HG03045 (cell line): ENCODE results near the gene ARG1.
"Not testable (repeated sequence)": the region's sequence is repeated elsewhere in the genome, so short reads cannot be mapped to it uniquely, and the experiment has no call there.

Experiments used
- ATAC-seq: cut with Tn5 transposase; IDR thresholded peaks from one replicate; pipeline ENCODE4 v1.9.1; 2021; ENCODE audit warnings: mild to moderate bottlenecking, moderate library complexity; ENCODE audit not compliant: unreplicated experiment

Gene ARG1

DNA sequence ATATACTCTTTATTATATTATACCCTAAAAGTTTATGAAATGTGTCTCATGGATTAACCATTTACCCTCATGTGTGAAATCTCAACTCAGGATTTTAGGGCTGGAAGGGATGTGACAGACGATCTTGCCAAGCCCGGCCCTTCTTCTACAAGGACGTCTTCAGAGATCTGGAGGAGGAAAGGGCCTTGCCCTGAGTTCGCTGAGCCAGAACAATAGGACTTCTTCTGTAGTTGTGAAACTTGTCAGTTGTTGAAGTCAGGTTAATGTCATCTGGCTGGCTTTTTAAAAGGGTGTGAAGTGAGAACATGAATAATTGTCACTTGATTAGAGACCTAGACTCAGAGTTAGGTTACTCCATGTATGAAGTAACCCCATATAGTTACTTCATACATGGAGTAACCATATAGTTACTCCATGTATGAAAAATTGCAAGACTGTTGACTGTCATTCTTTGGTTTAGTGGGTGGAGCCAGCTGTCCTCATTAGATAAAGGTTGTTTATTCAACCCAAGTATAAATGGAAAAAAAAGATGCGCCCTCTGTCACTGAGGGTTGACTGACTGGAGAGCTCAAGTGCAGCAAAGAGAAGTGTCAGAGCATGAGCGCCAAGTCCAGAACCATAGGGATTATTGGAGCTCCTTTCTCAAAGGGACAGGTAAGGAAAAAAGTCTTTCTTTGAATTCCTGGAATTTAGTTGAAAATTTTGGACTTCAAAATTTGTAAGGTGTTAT, at the start of gene ARG1:
Gene ARG1 (plus strand): TSS at position 541 of the 730 bp plus-strand sequence. CDS start 57 bp downstream, at position 598.
- no peak for ATAC-seq

DNA sequence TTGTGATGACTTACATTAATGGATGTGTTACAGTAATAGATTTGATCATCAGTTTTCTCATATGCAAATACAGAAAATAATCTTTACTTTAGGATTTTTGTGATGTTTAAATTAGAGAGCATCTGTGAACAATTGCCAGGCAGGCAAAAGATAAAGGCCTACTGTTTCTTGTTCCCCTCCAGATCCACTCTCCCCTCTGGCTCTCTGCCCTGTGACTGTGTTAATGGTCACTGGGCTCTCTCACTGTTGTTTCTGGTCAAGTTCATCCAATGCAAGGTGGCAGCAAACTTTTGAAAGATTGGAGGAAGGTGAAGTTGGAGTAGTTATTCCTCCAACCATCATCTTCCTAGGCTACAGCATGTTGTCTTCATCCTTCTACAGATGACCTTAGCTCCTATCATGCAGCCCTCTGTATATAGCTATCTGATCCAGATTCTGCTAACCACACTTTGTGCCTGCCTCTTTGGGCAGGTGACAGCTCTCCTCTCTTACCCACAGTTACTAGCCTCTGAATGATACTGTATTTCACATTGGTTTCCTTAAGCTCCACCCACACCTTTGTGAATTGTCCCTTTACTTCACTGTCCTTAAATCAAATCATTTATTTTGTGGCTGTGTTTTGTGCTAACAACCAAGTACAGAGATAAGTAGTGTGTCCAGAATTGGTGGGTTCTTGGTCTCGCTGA, 48.9 kb upstream of the ARG1 start:
- no peak for ATAC-seq

GRCh38 chr6:131524695-131525336, 48.2 kb upstream of the ARG1 start:
- no peak for ATAC-seq

- ATAC-seq = not testable (repeated sequence)
Observed at GRCh38 chr6:131530936-131531335, 42.1 kb upstream of the ARG1 start.

DNA sequence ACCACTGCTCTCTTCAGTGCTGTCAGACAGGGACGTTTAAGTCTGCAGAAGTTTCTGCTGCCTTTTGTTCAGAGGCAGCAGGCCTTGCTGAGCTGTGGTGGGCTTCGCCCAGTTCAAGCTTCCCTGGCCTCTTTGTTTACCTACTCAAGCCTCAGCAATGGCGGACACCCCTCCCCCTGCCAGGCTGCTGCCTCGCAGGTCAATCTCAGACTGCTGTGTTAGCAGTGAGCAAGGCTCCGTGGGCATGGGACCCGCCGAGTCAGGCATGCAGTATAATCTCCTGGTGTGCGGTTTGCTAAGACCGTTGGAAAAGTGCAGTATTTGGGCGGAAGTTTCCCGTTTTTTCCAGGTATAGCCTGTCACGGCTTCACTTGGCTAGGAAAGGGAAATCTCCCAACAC, 41.3 kb upstream of the ARG1 start:
- not testable (repeated sequence) for ATAC-seq

DNA sequence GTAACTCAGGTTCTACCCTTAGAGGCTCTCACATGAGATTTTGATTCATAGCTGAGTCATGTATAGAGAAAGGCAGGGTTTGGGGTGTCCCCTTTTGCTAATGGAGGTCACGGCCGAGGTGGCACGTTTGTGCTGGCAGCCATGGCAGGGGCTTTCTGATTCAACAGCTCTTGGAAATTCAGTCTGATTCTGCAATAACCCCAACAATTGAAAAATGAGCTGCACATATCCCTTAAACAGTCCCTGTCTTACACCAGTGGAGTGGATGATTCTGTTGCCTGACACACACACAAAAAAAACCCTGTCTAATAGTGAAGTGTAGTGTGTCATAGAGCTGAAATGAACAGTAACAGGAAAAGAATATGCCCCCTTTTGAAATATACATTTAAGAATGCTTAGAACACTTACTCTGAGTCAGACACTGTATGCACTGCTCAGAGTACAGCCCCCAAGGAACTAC, 40.4 kb upstream of the ARG1 start:
- peak; percentile 59 for ATAC-seq

DNA sequence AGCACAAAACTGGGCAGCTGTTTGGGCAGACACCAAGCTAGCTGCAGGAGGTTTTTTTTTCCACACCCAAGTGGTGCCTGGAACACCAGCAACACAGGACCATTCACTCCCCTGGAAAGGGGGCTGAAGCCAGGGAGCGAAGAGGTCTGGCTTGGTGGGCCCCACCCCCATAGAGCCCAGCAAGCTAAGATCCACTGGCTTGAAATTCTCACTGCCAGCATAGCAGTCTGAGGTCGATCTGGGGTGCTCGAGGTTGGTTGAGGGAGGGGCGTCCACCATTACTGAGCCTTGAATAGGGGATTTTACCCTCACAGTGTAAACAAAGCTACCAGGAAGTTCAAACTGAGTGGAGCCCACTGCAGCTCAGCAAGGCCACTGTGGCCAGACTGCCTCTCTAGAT, 34.4 kb upstream of the ARG1 start:
- not testable (repeated sequence) for ATAC-seq

DNA sequence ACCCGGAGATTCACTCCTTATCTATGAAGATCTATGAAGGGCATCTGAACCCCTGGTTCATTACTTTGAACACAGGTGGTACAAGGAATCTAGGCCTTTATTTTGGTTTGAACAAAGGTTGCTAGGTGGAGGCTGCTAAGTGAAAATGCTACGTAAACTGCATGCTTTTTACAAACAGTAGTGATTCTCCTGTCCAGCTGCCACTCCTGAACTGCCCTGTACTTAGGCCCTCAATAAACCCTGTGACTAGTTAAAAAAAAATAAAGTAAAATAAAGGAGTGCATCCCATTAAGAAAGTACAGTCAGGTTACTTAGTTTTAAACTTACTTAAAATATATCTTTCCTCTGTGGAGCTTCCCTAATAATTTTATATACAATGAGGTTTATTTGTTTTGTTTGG, 27.7 kb upstream of the ARG1 start:
- no peak for ATAC-seq

DNA sequence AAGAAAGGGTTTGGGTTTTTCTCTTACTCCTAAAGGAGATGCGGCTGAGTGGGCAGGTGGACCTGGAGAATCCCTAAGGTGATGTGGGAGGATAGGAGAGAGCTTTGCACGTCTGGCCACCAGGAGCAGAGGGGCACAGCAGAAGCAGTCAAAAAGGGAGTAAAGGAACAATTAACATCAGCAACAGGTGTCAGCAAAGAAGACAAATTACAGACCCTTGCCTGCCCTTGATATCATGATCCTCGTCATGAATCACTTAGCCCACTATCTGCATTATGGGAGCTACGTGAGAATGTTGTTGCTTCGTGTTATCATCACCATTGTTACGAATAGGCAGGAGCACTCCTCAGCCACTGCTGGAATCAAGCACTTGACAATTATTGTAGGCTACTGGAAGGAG, 25.5 kb upstream of the ARG1 start:
- ATAC-seq = no peak

DNA sequence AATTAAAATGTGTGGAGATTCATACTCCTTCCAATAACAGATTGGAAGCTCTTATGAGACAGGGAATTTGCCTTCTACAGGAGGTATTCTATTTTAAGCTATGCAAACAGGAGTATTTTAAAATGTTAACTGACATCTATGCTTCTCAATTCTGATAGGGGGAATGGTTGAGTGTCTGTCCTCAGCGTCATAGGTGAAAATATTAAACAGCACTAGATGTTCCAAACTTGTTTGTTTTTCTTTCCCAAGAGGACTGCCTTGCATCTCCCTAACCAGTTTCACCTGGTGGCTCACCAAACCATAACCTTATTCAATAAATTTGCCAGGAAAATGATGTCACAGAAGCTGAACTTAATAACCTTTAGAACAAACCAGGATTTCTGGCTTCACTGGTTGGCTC, 24.6 kb upstream of the ARG1 start:
- no peak for ATAC-seq

GRCh38 chr6:131549811-131550210, 23.2 kb upstream of the ARG1 start:
- no peak for ATAC-seq

GRCh38 chr6:131551902-131552301, 21.1 kb upstream of the ARG1 start:
- ATAC-seq = no peak

DNA sequence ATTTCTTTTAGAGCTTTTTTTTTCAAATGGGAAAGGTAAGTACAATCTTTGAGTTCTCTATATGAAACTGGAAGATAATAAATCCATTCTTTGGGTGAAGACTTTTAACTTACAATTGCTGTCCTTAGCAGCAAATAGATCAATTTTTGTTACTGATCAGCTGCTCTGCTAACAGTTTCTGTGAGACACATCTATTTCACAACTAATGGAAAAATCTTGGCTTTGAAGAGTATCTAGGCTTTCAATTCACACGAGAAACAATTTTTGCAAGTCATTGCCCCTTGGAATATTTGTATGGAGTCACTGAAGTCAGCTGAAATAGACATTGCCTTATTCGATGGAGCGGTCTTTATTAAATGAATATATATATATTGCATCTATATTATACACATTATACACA, 20.5 kb upstream of the ARG1 start:
- ATAC-seq = no peak

GRCh38 chr6:131555992-131556391, 17.0 kb upstream of the ARG1 start:
- no peak for ATAC-seq

DNA sequence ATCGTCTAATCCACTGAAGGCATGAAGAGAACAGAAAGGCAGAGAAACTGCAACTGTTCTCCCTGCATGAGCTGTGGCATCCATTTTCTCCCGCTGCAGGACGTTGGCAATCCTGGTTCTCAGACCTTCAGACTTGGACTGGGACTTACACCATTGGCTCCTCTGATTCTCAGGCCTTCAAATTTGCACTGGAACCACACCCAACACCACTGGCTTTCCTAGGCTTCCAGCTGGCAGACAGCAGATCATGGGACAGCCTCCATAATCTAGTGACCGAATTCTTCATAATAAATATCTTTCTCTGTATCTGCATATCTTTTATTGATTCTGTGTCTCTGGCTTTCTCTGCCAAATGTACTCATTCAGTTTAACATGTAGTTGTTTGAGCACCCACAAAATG, 14.1 kb upstream of the ARG1 start:
- ATAC-seq = no peak

DNA sequence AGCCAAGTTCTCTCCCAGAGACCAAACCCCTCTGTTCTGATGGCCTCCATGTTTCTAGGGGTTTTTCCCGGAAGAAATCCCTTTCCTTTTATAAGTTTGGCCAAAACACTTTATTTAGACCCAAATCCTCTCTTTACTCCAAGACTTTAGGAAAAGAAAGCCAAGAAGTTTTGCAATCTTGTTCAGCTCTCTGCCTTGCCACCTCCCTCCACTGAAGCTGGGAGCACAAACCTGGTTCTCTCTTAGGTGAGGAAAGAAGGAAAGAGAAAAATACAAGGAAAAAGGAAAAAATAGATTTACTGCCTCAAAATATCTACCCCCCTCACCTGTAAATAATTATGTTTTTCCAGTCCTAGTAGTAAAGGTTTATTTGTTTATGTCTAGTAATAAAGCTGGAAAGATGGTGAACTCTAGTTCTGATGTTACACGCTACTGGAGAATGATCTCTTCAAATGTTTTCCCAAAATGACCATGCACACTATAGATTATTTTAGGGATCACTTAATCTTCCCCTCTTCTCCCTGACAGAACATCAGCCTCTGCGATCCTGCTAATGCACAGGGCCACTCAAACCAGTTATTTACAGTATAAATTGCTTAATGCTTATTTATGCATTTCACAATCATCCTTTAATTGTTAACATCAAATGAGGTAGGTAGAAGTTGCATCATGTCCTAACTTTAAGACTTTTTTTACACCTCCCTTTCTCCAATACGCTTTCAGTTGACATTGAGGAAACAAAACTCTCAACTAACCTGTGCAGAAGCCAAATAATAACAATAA, 10.9 kb upstream of the ARG1 start:
- ATAC-seq = no peak

GRCh38 chr6:131565056-131565455, 8.0 kb upstream of the ARG1 start:
- no peak for ATAC-seq

- ATAC-seq = no peak
Observed at GRCh38 chr6:131568726-131569125, 4.3 kb upstream of the ARG1 start.

DNA sequence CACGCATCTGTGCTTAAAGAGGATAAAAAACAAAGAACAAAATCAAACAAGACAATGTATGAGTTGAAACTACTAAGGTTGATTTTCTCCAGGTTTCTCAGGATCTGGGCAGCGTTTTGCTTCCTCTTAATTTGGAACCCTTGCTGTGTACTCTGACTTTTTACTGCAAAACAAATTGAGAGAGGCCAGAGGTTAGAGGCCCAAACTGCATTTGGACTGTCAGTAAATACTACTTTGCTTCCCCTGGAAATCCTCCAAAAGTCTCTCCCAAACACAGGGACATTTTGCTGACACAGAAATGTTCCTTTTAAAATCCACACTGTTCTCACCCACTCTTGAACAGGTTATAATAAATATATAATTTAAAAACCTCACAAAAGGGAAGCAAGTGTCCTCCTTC, 1.1 kb downstream of the ARG1 start:
- no peak for ATAC-seq

- no peak for ATAC-seq
Observed at GRCh38 chr6:131574686-131575085, 1.7 kb downstream of the ARG1 start.

DNA sequence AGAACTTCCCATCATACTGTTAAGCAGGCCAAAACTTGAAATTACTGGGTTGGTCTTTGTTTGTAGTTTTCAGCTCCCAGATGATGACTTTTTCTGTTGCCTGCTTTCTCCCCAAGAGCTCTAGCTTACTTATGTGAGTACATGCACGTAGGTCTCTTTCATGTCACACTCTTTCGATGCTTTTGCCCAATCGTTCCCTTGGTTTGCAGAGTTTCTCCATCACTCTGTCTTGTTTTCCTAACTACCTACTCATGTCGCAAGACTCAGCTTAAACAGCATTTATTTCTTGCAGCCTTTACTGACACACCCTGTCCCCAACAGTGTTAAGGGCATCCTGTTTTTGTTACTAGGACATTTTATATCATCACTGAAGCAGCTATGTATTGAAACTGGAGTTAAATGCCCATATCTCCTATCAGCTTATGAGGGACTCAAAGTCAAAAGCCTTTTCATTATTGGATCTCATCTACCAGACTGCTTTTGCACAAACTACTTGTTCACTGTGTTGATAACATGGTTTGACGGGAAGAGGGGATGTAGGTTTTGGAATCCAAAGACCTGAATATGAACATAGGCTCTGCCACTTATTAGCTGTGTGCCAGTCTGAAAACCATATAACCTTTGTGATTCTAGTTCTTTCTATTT, 2.9 kb downstream of the ARG1 start:
- ATAC-seq = no peak
